Measurements from ENCODE around the gene SASH1. TPM values are rescaled to one million over a fixed set of nuclear protein-coding genes. Genes with fewer than 3 reads are reported as not detected.
A peak's percentile ranks its signal among the peaks of the same experiment; 100 is the strongest.

The SASH1 gene
- total RNA-seq, 6 donors from 2014 or later, result 59.3 to 131 (median 79.2) TPM

DNA sequence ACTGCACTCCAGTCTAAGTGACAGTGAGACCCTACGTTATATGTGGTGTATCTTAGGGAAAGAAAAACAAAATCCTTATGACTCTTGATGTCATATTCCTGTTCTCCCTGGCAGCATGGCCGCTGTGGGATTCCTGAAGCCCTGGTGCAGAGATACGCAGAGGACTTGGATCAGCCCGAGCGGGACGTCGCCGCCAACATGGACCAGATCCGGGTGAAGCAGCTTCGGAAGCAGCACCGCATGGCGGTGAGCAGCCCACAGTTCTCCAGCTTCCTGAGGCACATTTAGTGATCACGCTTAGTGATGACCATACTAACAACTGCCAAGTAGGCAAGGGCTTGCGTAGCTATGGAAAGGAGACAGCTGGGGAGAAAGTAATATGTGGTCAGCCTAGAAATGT, 203.3 kb downstream of the SASH1 start:
- ATAC-seq (ENCODE audit: low FRiP score in 2 of 2), result no peak
- TF ChIP-seq POLR2A (IDR thresholded peaks at IDR 0.05), result no peak
- Histone ChIP-seq H3K4me1 (no peaks in the 10 kb centered on the region), H3K27me3 (no peaks in the 10 kb centered on the region), H3K27ac (no peak overlapping the region), H3K9me3 (no peaks in the 10 kb centered on the region), H3K4me3 (no peak overlapping the region), H3K36me3 (peaks cover 11 to 97% (median 56%) of the 10 kb centered on the region in 4 donors)
- 91 to 95% methylated on average over 14 of the region's 14 CpGs for WGBS, 2 donors
- DNase-seq, result peak in 1 of 2 donors; percentile 57

DNA sequence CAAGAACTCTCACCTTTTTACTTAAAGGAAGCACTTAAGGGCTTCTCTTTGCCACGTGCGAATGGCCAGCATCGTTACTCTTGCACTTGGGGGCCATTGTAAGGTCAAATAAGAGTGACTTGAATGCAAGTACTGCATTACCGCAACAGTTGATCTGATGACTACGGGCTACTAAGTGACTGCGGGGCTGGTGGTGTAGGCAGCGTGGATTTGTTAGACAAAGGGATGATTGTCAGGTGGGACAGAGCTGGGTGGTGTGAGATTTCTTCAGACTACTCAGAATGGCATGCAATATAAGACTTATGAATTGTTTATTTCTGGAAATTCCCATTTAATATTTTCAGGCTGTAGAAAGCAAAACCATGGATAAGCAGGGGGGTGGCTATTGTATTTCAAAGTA, 204.5 kb downstream of the SASH1 start:
- ATAC-seq (ENCODE audit: low FRiP score in 2 of 2) (no peak), DNase-seq (no peak)
- TF ChIP-seq POLR2AphosphoS5 (IDR thresholded peaks at IDR 0.05) (no peak), EP300 (IDR thresholded peaks at IDR 0.05) (no peak), POLR2A (IDR thresholded peaks at IDR 0.05) (no peak)
- TF ChIP-seq, protein P1, sequence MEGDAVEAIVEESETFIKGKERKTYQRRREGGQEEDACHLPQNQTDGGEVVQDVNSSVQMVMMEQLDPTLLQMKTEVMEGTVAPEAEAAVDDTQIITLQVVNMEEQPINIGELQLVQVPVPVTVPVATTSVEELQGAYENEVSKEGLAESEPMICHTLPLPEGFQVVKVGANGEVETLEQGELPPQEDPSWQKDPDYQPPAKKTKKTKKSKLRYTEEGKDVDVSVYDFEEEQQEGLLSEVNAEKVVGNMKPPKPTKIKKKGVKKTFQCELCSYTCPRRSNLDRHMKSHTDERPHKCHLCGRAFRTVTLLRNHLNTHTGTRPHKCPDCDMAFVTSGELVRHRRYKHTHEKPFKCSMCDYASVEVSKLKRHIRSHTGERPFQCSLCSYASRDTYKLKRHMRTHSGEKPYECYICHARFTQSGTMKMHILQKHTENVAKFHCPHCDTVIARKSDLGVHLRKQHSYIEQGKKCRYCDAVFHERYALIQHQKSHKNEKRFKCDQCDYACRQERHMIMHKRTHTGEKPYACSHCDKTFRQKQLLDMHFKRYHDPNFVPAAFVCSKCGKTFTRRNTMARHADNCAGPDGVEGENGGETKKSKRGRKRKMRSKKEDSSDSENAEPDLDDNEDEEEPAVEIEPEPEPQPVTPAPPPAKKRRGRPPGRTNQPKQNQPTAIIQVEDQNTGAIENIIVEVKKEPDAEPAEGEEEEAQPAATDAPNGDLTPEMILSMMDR (IDR thresholded peaks at IDR 0.05), result no peak
- Histone ChIP-seq H3K36me3 (peaks cover 6 to 94% (median 49%) of the 10 kb centered on the region in 4 donors), H3K4me1 (no peaks in the 10 kb centered on the region), H3K27ac (no peak overlapping the region), H3K27me3 (no peaks in the 10 kb centered on the region), H3K9me3 (no peaks in the 10 kb centered on the region), H3K4me3 (no peak overlapping the region)
- 83 to 86% methylated on average over 7 of the region's 7 CpGs for WGBS, 2 donors

DNA sequence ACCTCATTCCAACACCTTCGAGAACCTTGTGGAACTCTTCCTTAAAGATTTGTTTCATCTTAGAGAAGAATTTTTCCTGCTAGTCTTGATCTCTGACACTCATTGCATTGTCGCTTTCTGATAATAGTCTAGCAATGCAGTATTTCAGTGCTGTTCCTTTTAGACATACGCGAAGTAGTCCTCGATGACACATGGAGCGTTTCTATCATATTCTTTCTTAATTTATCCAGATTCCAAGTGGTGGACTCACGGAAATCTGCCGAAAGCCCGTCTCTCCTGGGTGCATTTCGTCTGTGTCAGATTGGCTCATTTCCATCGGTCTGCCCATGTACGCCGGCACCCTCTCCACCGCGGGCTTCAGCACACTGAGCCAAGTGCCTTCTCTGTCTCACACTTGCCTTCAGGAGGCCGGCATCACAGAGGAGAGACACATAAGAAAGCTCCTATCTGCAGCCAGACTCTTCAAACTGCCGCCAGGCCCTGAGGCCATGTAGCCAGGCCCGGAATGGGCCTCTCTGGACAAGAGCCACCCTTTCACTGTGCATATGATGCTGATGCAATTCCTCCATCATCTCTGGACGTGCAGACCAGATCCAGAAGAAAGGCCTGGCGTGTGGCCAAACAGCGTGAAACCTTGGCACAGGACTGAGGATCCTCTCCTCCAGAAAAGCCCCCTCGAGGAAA, 205.6 kb downstream of the SASH1 start:
- no peak for TF ChIP-seq EP300 (IDR thresholded peaks at IDR 0.05)
- ATAC-seq (ENCODE audit: low FRiP score in 2 of 2), result no peak
- H3K27me3 ChIP-seq, result no peaks in the 10 kb centered on the region
- no peaks in the 10 kb centered on the region for H3K9me3 ChIP-seq
- H3K36me3 ChIP-seq, result peaks cover 6 to 91% (median 42%) of the 10 kb centered on the region in 4 donors
- no peak for DNase-seq
- H3K4me1 ChIP-seq, result no peaks in the 10 kb centered on the region
- WGBS, 2 donors, result 78 to 82% methylated on average over 22 of the region's 22 CpGs
- H3K27ac ChIP-seq, result no peak overlapping the region
- H3K4me3 ChIP-seq, result no peak overlapping the region

DNA sequence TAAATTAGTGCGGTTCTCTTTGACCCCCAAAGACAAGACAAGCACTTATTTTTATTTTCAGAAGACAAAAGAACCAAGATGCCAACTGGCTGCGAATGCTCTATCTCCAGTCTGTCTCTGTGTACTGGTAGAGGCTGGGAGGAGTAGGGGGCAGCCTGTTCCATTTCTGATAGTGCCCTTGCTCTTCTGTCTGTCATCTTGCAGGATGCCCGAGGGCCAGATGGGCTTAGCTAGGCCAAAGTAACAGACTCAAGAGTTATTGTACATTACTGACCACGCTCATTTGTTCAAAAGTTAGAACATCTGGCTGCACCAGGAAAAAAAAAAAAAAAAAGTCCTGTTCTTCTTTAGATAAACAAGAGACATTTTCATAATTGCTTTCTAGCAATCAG, 206.1 kb downstream of the SASH1 start:
- H3K9me3 ChIP-seq, result no peaks in the 10 kb centered on the region
- TF ChIP-seq POLR2AphosphoS5 (IDR thresholded peaks at IDR 0.05), result no peak
- TF ChIP-seq, protein P1 (IDR thresholded peaks at IDR 0.05), result no peak
- TF ChIP-seq POLR2A (IDR thresholded peaks at IDR 0.05), result no peak
- no peak for TF ChIP-seq EP300 (IDR thresholded peaks at IDR 0.05)
- no peaks in the 10 kb centered on the region for H3K4me1 ChIP-seq
- no peaks in the 10 kb centered on the region for H3K27me3 ChIP-seq
- no peak overlapping the region for H3K4me3 ChIP-seq
- no peak overlapping the region for H3K27ac ChIP-seq
- no peak for ATAC-seq (ENCODE audit: low FRiP score in 2 of 2)
- peaks cover 6 to 89% (median 39%) of the 10 kb centered on the region in 4 donors for H3K36me3 ChIP-seq
- WGBS, 2 donors, result 78 to 82% methylated on average over 4 of the region's 4 CpGs
- no peak for DNase-seq

DNA sequence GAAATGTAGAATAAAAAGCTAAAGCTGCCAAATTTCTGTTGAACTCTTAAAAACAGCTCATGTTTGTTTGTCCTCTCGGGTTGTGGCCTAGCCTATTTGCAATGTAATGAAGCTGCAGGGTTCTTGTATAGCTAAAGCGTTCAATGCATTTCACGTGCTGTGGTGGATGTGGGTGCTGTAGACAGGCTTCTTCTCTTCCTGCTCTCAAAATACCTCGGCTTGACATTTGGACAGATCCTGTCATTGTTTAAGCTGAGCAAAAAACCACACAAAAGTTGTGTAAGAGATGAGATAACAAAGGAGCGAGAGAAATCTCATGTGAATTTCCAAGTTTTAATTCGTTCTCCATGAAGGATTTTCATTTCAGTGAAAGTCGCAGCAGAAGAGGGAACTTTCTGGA, 207.9 kb downstream of the SASH1 start:
- WGBS, 2 donors, result 61 to 63% methylated on average over 7 of the region's 7 CpGs
- no peak overlapping the region for H3K4me3 ChIP-seq
- no peaks in the 10 kb centered on the region for H3K4me1 ChIP-seq
- H3K27ac ChIP-seq, result no peak overlapping the region
- DNase-seq (no peak), ATAC-seq (ENCODE audit: low FRiP score in 2 of 2) (no peak)
- H3K36me3 ChIP-seq, result peaks cover 4 to 70% (median 22%) of the 10 kb centered on the region in 4 donors
- TF ChIP-seq EP300 (IDR thresholded peaks at IDR 0.05), result no peak
- TF ChIP-seq, protein P1 (IDR thresholded peaks at IDR 0.05), result no peak
- TF ChIP-seq POLR2A (IDR thresholded peaks at IDR 0.05), result no peak
- no peak for TF ChIP-seq POLR2AphosphoS5 (IDR thresholded peaks at IDR 0.05)
- no peaks in the 10 kb centered on the region for H3K9me3 ChIP-seq
- H3K27me3 ChIP-seq, result no peaks in the 10 kb centered on the region

DNA sequence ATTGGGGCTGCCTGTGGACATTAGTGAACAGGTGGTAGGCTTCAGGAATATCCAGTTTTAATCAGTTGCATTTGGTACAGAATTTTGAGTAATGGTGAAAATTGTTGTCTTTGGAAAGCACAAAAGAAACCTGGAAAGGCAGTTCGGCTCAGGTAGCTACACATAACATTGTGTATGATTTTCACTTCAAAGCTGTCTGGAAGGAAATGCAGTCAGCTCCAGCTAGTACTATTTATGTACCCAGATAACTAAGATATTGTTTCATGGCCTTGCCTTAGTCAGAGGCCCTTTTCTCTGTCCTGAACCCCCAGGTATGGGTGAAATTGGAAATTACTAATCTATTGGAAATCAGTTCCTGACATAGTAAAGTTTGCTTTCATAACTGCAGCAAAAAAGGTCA, 208.6 kb downstream of the SASH1 start:
- WGBS, 2 donors, result 83 to 85% methylated on average over 1 of the region's 1 CpG
- TF ChIP-seq, protein P1 (IDR thresholded peaks at IDR 0.05), result no peak
- TF ChIP-seq EP300 (IDR thresholded peaks at IDR 0.05) (no peak), POLR2A (IDR thresholded peaks at IDR 0.05) (no peak), POLR2AphosphoS5 (IDR thresholded peaks at IDR 0.05) (no peak)
- H3K4me3 ChIP-seq, result no peak overlapping the region
- ATAC-seq (ENCODE audit: low FRiP score in 2 of 2) (no peak), DNase-seq (no peak)
- H3K27me3 ChIP-seq, result no peaks in the 10 kb centered on the region
- H3K4me1 ChIP-seq, result no peaks in the 10 kb centered on the region
- peaks cover 4 to 64% (median 15%) of the 10 kb centered on the region in 4 donors for H3K36me3 ChIP-seq
- no peak overlapping the region for H3K27ac ChIP-seq
- no peaks in the 10 kb centered on the region for H3K9me3 ChIP-seq
